Measurements from ENCODE around the gene SYT2.
"Not testable (repeated sequence)": the region's sequence is repeated elsewhere in the genome, so short reads cannot be mapped to it uniquely, and the experiment has no call there.

The SYT2 gene

DNA sequence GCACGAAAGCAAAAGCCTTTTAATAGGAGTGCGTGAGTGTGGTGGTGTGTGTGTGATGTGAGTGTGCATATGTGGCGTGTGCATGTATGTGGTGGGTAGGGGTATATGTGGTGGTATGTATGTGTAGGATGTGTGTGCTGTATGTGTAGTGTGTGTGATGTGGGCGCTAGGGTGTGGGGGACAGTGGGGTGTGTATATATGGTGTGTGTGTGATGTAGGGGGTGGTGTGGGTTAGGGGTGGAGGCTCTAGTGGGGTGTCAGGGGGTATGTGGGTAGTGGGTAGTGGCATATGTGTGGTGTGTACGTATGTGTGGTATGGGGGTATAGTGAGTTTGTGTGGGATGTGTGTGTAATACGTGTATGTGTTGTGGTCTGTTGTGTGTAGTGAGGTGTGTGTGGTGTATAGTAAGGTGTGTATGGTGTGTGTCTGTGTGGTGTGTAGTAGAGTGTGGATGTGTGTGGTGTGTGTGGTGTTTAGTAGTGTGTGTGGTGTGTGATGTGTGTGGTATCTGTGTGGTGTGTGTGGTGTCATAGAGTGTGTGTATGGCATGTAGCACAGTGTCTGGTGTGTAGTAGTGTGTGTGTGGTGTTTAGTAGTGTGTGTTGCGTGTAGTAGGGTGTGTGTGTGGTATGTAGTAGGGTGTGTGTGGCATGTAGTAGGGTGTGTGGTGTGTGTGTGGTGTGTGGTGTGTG lies 86.0 kb downstream of the SYT2 start:
- DNase-seq (ENCODE audit: low read depth in 3 of 3) = no peak

- not testable (repeated sequence) for DNase-seq (ENCODE audit: low read depth in 3 of 3)
These were observed 86.8 kb downstream of the SYT2 start for GRCh38 chr1:202623476-202623875.

DNA sequence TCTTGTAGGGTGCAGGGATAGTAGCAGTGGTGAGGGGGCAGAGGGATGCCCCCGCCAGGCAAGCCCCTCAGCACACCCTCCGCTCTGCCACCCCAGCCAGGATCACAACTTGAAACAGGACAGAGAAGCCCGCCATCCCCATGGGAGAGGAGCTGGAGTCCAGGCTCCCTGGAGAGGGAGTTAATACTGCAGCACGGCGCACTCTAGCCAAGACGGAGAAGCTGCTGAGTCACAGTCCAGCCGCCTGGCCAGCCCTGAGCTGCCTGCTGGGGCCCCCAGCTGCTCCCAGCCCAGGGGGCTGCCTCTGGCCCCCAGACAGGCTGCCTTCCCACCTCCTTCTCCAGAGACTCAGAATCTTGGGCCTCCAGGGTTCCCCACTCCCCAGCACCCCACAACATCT lies 87.2 kb downstream of the SYT2 start:
- no peak for DNase-seq (ENCODE audit: low read depth in 3 of 3)

DNA sequence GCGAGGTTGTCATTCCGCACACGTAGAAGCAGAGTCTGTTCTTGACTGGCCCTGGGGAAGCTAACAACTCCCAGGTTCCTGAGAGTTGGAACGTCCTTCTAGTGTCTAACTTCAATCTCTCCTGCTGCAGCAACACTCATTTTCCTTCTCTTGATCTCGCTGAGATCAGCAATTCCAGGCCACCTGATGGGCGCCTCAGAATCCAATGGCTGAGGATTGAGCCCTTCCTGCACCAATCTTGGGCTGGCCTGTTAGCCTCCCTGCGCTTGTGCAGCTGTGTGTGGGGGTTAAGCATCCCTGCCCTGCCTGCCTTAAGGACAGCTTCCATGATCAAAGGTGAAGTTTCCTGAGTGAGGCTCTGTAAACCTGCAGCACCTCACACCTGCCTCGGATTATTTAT lies 87.9 kb downstream of the SYT2 start:
- no peak for DNase-seq (ENCODE audit: low read depth in 3 of 3)

- DNase-seq (ENCODE audit: low read depth in 3 of 3) = no peak
These were observed 88.8 kb downstream of the SYT2 start for GRCh38 chr1:202621446-202621845.

DNA sequence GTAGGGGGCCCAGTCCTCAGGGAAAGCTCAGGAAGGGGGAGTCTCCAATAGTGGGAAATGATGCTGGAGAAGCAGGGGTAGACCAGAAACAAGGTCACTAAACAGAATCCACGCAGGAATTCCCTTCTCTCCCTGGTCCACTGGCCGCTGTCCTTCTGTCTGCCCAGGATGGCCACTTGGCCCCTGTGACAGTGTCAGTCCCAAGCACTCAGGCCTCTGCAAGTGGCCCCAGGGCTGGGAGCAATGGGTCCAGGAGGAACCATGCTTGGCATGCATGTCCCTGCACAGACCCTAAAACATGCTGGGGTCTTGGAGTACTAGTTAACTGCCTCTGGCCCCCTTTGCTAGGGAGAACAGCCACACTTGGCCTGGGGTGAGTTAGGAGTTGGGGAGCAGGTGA lies 90.2 kb downstream of the SYT2 start:
- not testable (repeated sequence) for DNase-seq (ENCODE audit: low read depth in 3 of 3)

DNA sequence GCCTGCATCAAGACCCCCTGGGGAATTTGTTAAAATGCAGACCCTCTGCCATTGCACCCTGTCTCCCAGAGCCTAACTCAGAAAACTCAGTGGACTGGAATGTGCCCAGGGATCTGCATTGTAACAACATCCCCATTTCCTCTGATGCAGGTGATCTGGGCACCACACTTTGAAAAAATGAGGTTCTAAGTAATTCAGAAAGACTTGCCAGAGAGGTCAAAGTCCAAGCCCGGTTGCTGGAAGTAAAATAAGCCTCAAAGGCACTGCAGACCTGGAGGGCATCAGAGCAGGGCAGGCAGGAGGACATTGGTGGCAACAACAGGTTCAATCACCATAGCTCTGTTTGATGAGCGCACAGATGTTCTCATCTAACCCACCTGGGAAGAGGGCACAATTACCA lies 90.7 kb downstream of the SYT2 start:
- DNase-seq (ENCODE audit: low read depth in 3 of 3) = no peak

DNA sequence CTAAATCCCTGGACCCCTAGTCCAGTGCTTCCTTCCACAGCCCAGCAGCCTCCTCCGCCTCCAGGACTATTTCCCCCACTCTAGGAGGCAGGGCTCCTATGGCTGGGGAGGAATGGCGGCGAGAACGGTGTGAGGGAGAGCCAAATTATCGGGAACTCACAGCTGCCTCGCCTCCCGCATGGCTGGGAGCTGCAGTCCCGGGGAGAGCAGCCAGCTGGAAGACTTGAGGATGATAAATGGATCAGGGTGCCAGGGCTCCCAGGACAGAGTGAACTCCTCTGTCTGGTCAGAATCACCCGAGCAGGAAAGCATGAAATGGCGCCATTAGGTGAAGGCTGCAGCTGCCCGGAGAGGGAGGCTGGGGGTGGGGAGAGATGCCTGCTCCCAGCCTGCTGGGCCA lies 91.2 kb downstream of the SYT2 start:
- DNase-seq (ENCODE audit: low read depth in 3 of 3) = not testable (repeated sequence)

GRCh38 chr1:202616355-202616915 lies 93.8 kb downstream of the SYT2 start:
- DNase-seq (ENCODE audit: low read depth in 3 of 3) = no peak

DNA sequence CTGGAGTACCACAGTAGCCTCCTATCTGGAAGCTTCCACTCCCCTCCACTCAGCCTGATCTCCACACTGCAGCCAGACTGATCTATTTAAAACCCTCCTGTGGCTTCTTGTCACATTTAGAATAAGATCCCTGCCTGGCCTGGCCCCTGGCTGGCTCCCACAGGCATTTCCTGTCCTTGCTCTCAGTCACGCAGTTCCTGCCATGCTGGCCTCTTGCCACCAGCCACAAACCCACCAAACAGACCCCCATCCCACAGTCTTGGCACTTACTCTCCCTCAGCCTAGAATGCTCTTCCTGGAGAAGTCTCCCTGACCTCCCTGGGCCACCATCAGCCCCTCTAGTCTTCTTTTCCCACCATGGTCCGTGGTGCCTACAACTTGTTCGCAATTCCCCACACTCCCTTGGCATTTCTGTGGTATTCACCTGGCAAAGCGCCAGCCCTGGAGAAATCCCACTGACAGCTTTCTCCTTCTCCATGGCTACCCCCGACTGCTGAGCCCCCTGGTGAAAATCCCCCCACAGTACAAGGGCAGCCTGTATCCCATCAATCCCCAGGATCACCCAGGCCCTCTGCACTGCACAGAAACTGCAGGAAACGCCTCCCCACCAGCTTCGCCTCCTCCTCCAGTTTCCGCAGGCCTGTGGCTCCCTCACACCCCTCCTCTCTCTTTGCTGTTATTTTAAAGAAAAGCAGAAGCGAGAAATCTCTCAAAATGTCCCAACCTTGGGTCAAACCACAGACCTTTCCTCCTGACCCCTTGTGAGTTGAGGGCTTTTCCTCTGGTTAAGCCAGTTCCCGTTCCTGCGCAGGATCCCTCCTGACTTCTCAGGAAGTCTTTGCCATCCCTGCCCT lies 94.5 kb downstream of the SYT2 start:
- no peak for DNase-seq (ENCODE audit: low read depth in 3 of 3)

GRCh38 chr1:202615208-202615500 lies 95.1 kb downstream of the SYT2 start:
- DNase-seq (ENCODE audit: low read depth in 3 of 3) = not testable (repeated sequence)

DNA sequence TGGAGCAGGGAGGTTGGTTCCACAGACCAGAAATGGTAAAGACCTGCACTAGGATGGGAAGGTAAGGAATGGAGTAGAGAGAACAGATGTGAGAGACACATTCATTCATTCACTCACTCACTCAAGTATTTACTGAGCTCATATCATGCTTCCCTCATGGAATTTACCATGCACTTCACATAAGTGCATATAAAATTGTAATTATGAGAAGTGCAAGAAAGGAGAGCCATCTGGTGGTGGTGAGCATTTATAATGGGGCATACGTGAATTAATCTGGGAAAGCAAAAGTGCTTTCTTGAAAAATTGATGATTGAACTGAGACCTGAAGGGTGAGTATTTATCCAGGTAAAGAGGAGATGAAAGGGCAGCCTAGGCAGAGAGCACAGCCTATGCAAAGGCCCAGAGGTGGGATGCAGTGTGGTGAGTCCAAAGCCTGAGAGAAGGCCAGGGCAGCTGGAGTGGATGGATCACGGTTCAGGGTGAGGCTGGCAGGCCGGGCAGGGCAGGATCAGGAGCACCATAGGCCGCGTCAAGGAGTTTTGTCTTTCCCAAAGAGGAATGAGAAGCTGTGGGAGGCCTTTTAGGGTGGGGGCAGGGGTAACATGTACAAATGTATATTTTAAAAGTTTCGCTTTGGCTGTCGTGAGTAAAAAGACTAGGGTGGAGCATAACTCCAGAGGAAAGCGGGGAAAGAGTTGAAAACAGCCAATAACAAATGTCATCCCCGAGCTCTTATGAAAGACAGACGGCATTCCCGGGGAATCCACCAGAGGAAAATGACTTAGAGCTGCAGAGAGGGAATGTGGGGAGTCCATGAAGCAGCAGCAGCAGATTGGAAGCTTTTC lies 95.7 kb downstream of the SYT2 start:
- not testable (repeated sequence) for DNase-seq (ENCODE audit: low read depth in 3 of 3)

DNA sequence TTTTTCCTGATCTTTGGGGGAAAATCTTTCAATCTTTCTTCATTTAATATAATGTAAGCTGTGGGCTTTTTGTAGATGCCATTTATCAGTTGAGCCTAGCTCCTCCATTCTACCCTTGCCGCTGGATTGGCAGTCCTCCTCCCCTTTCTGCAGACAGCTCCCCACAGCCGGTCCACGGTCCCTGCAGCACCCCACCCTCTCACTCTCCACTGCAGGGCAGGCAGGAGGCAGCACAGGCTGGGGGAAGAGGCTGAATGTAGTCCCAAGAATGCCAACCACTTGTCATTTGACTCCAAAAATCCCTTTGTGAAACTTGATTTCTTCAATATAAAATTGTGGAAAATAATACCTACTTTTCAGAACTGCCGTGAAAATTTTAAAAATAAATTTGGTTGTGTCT lies 96.7 kb downstream of the SYT2 start:
- no peak for DNase-seq (ENCODE audit: low read depth in 3 of 3)

GRCh38 chr1:202612036-202612435 lies 98.2 kb downstream of the SYT2 start:
- DNase-seq (ENCODE audit: low read depth in 3 of 3) = not testable (repeated sequence)

DNA sequence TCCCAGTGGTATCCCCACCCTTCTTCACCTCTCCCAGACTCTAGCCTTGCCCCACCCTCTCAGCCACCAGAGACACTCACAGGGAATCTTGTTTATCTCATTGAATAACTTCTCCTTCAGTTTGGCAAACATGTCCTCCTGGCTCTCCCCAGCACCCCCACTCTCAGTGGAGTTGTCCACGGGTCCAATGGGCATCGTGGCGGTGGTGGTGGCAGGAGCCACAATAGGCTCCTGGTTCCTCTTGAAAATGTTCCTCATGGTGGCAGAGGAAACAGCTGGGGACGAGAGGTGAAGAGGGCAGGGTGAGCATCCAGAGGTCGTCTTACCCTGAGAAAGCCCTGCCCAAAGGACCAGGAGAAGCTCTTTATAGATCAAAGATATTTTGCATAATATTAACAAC lies 104.7 kb downstream of the SYT2 start:
- DNase-seq (ENCODE audit: low read depth in 3 of 3) = no peak

DNA sequence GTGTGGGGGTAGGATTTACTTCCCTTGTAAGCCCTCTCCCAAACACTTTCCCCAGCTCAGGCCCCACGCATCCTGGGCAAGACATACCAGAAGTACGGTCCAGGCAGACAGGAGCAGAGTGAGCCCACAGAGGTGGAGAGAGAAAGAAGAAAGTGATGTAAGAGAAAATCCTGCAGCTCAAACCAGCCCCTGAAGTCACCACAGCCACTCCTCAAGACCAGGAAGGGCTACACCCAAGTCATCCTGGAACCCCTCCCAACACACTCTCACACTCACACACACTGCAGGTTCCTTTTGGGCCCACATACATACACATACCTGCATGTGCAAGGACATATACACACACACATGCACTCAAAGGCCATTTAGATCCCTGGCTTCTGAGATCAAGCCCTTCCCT lies 106.8 kb downstream of the SYT2 start:
- DNase-seq (ENCODE audit: low read depth in 3 of 3) = no peak

DNA sequence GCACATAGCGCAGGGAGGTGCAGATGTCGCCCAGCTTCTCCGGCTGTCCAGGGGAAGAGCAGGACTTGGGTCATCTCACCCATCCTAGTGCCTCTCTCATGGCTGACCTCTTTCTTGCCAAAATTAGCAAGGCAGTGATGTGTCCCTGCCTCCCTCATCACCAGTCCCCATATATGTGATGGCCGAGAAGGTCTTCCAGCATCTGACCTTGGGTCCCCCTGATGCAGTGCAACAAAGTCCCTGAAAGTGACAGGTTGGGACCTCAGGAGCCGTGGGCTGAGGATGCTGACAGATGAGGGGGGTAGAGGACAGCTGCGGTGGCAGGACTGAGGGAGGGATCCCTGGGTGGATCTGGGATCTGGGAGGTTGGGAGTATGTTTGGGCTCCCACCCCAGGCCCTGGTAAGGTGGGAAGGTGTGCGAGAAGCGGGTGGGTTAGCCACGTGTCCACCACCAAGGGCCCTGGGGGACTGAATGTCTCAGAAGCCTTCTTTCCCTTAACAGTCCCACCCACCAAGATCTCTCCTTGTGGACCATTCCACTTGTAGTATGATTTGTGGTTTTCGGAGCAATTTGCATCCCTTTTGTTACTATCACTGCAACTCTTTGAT lies 109.7 kb downstream of the SYT2 start:
- DNase-seq (ENCODE audit: low read depth in 3 of 3) = no peak

DNA sequence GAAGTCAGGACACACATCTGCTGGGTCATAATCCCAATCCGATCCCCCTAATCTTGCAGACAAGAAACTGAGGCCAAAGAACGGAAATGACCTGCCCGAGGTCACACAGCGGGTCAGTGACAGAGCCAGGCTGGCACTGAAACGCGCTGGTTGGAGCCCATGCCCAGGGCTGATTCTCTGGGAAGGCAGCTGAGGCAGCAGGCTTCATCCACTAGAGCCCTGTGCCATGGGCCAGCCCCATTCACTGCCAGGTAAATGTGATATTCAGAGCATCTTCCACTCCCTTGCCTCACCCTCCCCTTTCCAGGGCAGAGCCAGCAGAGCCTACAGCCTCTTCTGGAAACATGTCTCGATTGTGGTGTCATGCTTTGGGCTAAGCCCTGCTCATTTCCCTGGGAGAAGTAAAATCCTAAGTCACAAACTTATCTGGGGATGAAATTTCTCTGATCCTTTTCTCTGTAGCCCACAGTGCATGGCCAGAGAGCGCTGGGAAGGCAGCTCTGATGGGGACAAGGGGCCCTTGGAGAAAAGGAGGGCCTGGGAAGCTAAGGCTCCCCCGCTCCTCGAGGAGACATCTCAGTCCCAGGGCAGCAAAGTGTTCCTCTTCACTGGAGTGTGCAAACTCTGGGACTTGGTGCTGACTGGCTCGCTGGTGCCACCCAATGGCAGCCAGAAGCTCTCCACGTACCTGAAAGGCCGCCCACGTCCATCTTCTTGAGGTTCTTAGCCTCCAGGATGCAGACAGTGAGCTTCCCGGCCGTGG lies 110.4 kb downstream of the SYT2 start:
- DNase-seq (ENCODE audit: low read depth in 3 of 3) = no peak

GRCh38 chr1:202597090-202597761 lies 113.0 kb downstream of the SYT2 start:
- no peak for DNase-seq (ENCODE audit: low read depth in 3 of 3)

- no peak for DNase-seq (ENCODE audit: low read depth in 3 of 3)
These were observed 113.6 kb downstream of the SYT2 start for GRCh38 chr1:202596638-202597037.

All from stimulated activated CD4-positive, alpha-beta T cell treated with anti-CD3 and anti-CD28 coated beads, TNF-alpha, amount 100 ng/mL, for 4 hours (primary cell).